A673 (cell line): ENCODE measurements around the gene MYO6. TPM values are rescaled to one million over a fixed set of nuclear protein-coding genes. Genes with fewer than 3 reads are reported as not detected.

ENCODE experiments used
- BruUV-seq: library from RNA; stranded (reverse); fragments of 400-500 nt; replicated peaks from 2 replicates; lab custom pipeline; 2021; lab: Mats Ljungman, UMichigan
- CTCF ChIA-PET: fragments of 300-600 bp; sonication (Branson Sonifier 250); formaldehyde crosslinking; loops from one replicate; lab custom pipeline; 2022; ENCODE audit warnings: antibody characterized with exemption; lab: Charles Lee
- POLR2A ChIA-PET: fragments of 300-600 bp; sonication (Branson Sonifier 250); formaldehyde crosslinking; loops from one replicate; lab custom pipeline; 2022; ENCODE audit warnings: antibody characterized with exemption; ENCODE audit not compliant: low non-redundant PET; lab: Charles Lee
- DNase-seq: peaks from one replicate; pipeline ENCODE4 v3.0.0-alpha.2; 2015; ENCODE audit warnings: low spot score
- H3K27ac ChIP-seq: fragments of 200-600 bp; sonication (generic); 2 replicates; pipeline ENCODE4 v1.5.1; 2016; ENCODE audit warnings: mixed run types, low read depth, mild to moderate bottlenecking, mixed read lengths, antibody characterized with exemption, low read length; ENCODE audit not compliant: poor library complexity, severe bottlenecking
- H3K27me3 ChIP-seq: fragments of 200-600 bp; sonication (generic); replicated peaks from 2 replicates; pipeline ENCODE4 v1.6.1; 2017; ENCODE audit warnings: mixed run types, low read depth, mild to moderate bottlenecking, mixed read lengths, antibody characterized with exemption, low read length; ENCODE audit not compliant: insufficient read depth, poor library complexity
- H3K36me3 ChIP-seq: fragments of 200-600 bp; sonication (generic); 2 replicates; pipeline ENCODE4 v1.6.1; 2016; ENCODE audit warnings: mixed run types, mild to moderate bottlenecking, mixed read lengths, antibody characterized with exemption, low read length; ENCODE audit not compliant: insufficient read depth, poor library complexity, severe bottlenecking
- H3K4me1 ChIP-seq: fragments of 200-600 bp; sonication (generic); 2 replicates; pipeline ENCODE4 v1.6.1; 2017; ENCODE audit warnings: mixed run types, mild to moderate bottlenecking, mixed read lengths, antibody characterized with exemption, low read length; ENCODE audit not compliant: insufficient read depth, poor library complexity, severe bottlenecking
- H3K4me3 ChIP-seq: fragments of 200-600 bp; sonication (generic); 2 replicates; pipeline ENCODE4 v1.5.1; 2016; ENCODE audit warnings: low read depth, mixed run types, mild to moderate bottlenecking, mixed read lengths, low read length; ENCODE audit not compliant: poor library complexity, severe bottlenecking
- H3K9me3 ChIP-seq: fragments of 200-600 bp; sonication (generic); 2 replicates; pipeline ENCODE4 v1.6.1; 2016; ENCODE audit warnings: mixed run types, low read depth, mild to moderate bottlenecking, mixed read lengths, antibody characterized with exemption, low read length; ENCODE audit not compliant: poor library complexity, severe bottlenecking
- EZH2 ChIP-seq: fragments of 200-600 bp; sonication (generic); IDR thresholded peaks from 2 replicates; pipeline ENCODE4 v1.6.1; 2017; ENCODE audit warnings: borderline replicate concordance, low read depth, mild to moderate bottlenecking, mixed read lengths, antibody characterized with exemption, low read length; ENCODE audit not compliant: poor library complexity, severe bottlenecking
- intact Hi-C: fragments of 100-400 bp; cut with micrococcal nuclease; formaldehyde crosslinking; loops from one replicate; pipeline ENCODE4 v1.10.0; 2022; ENCODE audit not compliant: unreplicated experiment
- total RNA-seq: library from RNA; stranded (reverse); gene quantifications from 2 replicates; pipeline ENCODE4 v1.2.3, GENCODE V29; 2021
- TF ChIP-seq, protein P1 (sequence below): fragments of 300-800, 200-600 bp; sonication (generic); conservative IDR thresholded peaks from 2 replicates; pipeline ENCODE4 v1.5.1; 2017; ENCODE audit warnings: low read depth, mild to moderate bottlenecking, antibody characterized with exemption, low read length, moderate library complexity, mixed read lengths

MYO6 gene
- total RNA-seq, 1 experiment from 2014 or later, result 1.8 TPM

DNA sequence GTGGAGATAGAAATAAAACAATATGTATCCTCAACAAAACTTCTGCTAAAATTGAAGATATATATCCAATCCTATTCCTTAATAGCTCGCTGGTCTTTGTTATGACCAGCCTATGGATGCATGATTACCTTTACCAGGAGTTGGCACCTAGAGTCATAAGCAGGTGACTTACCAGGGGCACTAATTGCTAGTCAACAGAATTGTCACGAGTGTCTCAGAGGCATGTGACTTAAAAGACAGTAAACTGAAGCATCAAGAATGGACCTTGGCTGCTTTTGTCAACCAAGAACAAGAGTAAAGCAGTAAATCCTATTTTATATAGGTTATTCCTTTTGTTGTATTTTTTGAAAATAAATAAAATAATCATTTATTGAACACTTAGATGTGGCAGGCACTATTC is 115.4 kb downstream of the MYO6 start:
- no peaks in the 10 kb centered on the region for H3K9me3 ChIP-seq
- no TSS peak for BruUV-seq
- H3K4me3 ChIP-seq, result no peak overlapping the region
- ChIA-PET POLR2A (no interaction called here), CTCF (no interaction called here)
- no peaks in the 10 kb centered on the region for H3K4me1 ChIP-seq
- H3K36me3 ChIP-seq, result no peaks in the 10 kb centered on the region
- H3K27ac ChIP-seq, result no peak overlapping the region
- no peak for DNase-seq
- H3K27me3 ChIP-seq, result no peaks in the 10 kb centered on the region
- intact Hi-C loops, result no loop called here
- TF ChIP-seq, protein P1, sequence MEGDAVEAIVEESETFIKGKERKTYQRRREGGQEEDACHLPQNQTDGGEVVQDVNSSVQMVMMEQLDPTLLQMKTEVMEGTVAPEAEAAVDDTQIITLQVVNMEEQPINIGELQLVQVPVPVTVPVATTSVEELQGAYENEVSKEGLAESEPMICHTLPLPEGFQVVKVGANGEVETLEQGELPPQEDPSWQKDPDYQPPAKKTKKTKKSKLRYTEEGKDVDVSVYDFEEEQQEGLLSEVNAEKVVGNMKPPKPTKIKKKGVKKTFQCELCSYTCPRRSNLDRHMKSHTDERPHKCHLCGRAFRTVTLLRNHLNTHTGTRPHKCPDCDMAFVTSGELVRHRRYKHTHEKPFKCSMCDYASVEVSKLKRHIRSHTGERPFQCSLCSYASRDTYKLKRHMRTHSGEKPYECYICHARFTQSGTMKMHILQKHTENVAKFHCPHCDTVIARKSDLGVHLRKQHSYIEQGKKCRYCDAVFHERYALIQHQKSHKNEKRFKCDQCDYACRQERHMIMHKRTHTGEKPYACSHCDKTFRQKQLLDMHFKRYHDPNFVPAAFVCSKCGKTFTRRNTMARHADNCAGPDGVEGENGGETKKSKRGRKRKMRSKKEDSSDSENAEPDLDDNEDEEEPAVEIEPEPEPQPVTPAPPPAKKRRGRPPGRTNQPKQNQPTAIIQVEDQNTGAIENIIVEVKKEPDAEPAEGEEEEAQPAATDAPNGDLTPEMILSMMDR, result no peak
- TF ChIP-seq EZH2, result no peak

DNA sequence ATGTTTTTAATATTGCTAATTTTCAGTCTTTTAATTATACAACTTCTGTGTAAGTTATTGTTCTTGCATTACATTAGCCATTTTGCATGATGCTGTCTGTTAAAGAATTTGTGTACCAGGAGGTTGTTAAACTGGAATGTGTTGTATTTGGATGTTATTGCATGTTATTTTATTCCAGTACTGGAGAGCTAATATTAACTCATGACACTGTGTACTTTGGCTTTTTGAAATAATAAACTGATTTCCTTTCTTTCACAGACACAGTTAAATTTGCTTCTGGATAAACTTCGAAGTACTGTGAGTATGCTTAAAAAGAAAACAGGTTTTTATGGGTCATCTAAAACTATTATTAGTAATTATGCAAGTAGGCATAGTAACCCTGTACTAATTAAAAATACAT is 121.3 kb downstream of the MYO6 start:
- Histone ChIP-seq H3K4me1 (no peaks in the 10 kb centered on the region), H3K27ac (no peak overlapping the region), H3K36me3 (no peaks in the 10 kb centered on the region), H3K4me3 (no peak overlapping the region), H3K27me3 (no peaks in the 10 kb centered on the region), H3K9me3 (no peaks in the 10 kb centered on the region)
- POLR2A ChIA-PET, result no interaction called here
- BruUV-seq, result no TSS peak
- intact Hi-C loops, result no loop called here
- no peak for TF ChIP-seq EZH2
- TF ChIP-seq, protein P1, result no peak
- no peak for DNase-seq
- CTCF ChIA-PET, result no interaction called here

DNA sequence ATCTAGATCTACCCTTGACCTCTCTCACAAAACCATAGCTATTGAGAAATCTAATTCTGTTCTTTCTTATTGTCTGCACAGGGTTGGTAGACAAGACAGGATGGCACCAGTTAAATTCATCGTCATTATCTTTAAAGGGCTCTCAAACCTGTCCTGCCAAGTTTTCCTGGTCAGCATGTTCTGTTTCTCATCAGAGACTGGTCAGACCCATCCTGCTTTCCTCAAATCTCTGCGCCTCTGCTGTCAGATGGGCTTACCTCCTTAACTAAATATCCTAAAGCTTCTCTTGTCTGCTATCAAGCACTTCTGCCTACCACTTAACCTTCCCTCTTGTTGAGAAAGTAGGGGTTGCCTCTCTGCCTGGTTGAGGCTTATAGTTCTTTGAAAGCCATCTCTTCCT is 125.2 kb downstream of the MYO6 start:
- Histone ChIP-seq H3K27me3 (no peaks in the 10 kb centered on the region), H3K9me3 (no peaks in the 10 kb centered on the region), H3K36me3 (no peaks in the 10 kb centered on the region), H3K4me1 (no peaks in the 10 kb centered on the region), H3K4me3 (no peak overlapping the region), H3K27ac (no peak overlapping the region)
- ChIA-PET POLR2A (no interaction called here), CTCF (no interaction called here)
- TF ChIP-seq, protein P1, result no peak
- no peak for TF ChIP-seq EZH2
- DNase-seq, result no peak
- intact Hi-C loops, result no loop called here
- BruUV-seq, result no TSS peak
